ENCODE measurements around the gene COL6A2.
"Not testable (repeated sequence)": the region's sequence is repeated elsewhere in the genome, so short reads cannot be mapped to it uniquely, and the experiment has no call there.

COL6A2 gene

GRCh38 chr21:46171996-46172862 lies 74.3 kb downstream of the COL6A2 start:
- no peak for DNase-seq (ENCODE audit: low read depth in 2 of 2)

GRCh38 chr21:46172863-46173528 lies 75.1 kb downstream of the COL6A2 start:
- no peak for DNase-seq (ENCODE audit: low read depth in 2 of 2)

GRCh38 chr21:46173573-46173972 lies 75.7 kb downstream of the COL6A2 start:
- no peak for DNase-seq (ENCODE audit: low read depth in 2 of 2)

GRCh38 chr21:46176443-46177129 lies 78.7 kb downstream of the COL6A2 start:
- not testable (repeated sequence) for DNase-seq (ENCODE audit: low read depth in 2 of 2)

GRCh38 chr21:46178961-46179360 lies 81.0 kb downstream of the COL6A2 start:
- no peak for DNase-seq (ENCODE audit: low read depth in 2 of 2)
